ENCODE data around the gene TDRD3.
A peak's percentile ranks its signal among the peaks of the same experiment; 100 is the strongest.

Gene TDRD3

GRCh38 chr13:60448907-60449510 lies 52.0 kb downstream of the TDRD3 start:
- peak in 1 of 3 donors; percentile 40 for DNase-seq (ENCODE audit: low read depth in 2 of 3, low spot score in 1 of 3)

GRCh38 chr13:60453490-60453889 lies 56.5 kb downstream of the TDRD3 start:
- DNase-seq (ENCODE audit: low read depth in 2 of 3, low spot score in 1 of 3): no peak

- DNase-seq (ENCODE audit: low read depth in 2 of 3, low spot score in 1 of 3): no peak
These were observed 57.4 kb downstream of the TDRD3 start for GRCh38 chr13:60454425-60454824.

- no peak for DNase-seq (ENCODE audit: low read depth in 2 of 3, low spot score in 1 of 3)
These were observed 66.8 kb downstream of the TDRD3 start for GRCh38 chr13:60463787-60464186.

GRCh38 chr13:60467098-60467497 lies 70.1 kb downstream of the TDRD3 start:
- DNase-seq (ENCODE audit: low read depth in 2 of 3, low spot score in 1 of 3): no peak

- no peak for DNase-seq (ENCODE audit: low read depth in 2 of 3, low spot score in 1 of 3)
These were observed 82.3 kb downstream of the TDRD3 start for GRCh38 chr13:60479273-60479672.

GRCh38 chr13:60482012-60482411 lies 85.0 kb downstream of the TDRD3 start:
- no peak for DNase-seq (ENCODE audit: low read depth in 2 of 3, low spot score in 1 of 3)

- DNase-seq (ENCODE audit: low read depth in 2 of 3, low spot score in 1 of 3): no peak
These were observed 87.8 kb downstream of the TDRD3 start for GRCh38 chr13:60484865-60485264.

GRCh38 chr13:60491531-60491930 lies 94.5 kb downstream of the TDRD3 start:
- no peak for DNase-seq (ENCODE audit: low read depth in 2 of 3, low spot score in 1 of 3)

GRCh38 chr13:60492187-60492586 lies 95.2 kb downstream of the TDRD3 start:
- no peak for DNase-seq (ENCODE audit: low read depth in 2 of 3, low spot score in 1 of 3)

- DNase-seq (ENCODE audit: low read depth in 2 of 3, low spot score in 1 of 3): no peak
These were observed 97.3 kb downstream of the TDRD3 start for GRCh38 chr13:60494296-60494695.

GRCh38 chr13:60501236-60501635 lies 104.2 kb downstream of the TDRD3 start:
- DNase-seq (ENCODE audit: low read depth in 2 of 3, low spot score in 1 of 3): no peak

GRCh38 chr13:60509601-60510386 lies 112.8 kb downstream of the TDRD3 start:
- no peak for DNase-seq (ENCODE audit: low read depth in 2 of 3, low spot score in 1 of 3)

GRCh38 chr13:60511637-60512036 lies 114.6 kb downstream of the TDRD3 start:
- DNase-seq (ENCODE audit: low read depth in 2 of 3, low spot score in 1 of 3): no peak

GRCh38 chr13:60514891-60515290 lies 117.9 kb downstream of the TDRD3 start:
- no peak for DNase-seq (ENCODE audit: low read depth in 2 of 3, low spot score in 1 of 3)

- no peak for DNase-seq (ENCODE audit: low read depth in 2 of 3, low spot score in 1 of 3)
These were observed 122.5 kb downstream of the TDRD3 start for GRCh38 chr13:60519496-60519895.

GRCh38 chr13:60520902-60521569 lies 124.0 kb downstream of the TDRD3 start:
- no peak for DNase-seq (ENCODE audit: low read depth in 2 of 3, low spot score in 1 of 3)

- no peak for DNase-seq (ENCODE audit: low read depth in 2 of 3, low spot score in 1 of 3)
These were observed 141.5 kb downstream of the TDRD3 start for GRCh38 chr13:60538566-60538965.

- DNase-seq (ENCODE audit: low read depth in 2 of 3, low spot score in 1 of 3): no peak
These were observed 143.3 kb downstream of the TDRD3 start for GRCh38 chr13:60540276-60540675.

- no peak for DNase-seq (ENCODE audit: low read depth in 2 of 3, low spot score in 1 of 3)
These were observed 165.2 kb downstream of the TDRD3 start for GRCh38 chr13:60562096-60562780.

- DNase-seq (ENCODE audit: low read depth in 2 of 3, low spot score in 1 of 3): no peak
These were observed 174.6 kb downstream of the TDRD3 start for GRCh38 chr13:60571571-60571970.
